ENCODE results near the gene DMAC2.

- TF ChIP-seq POLR2A (IDR thresholded peaks at IDR 0.05) (no peak), CTCF (IDR thresholded peaks at IDR 0.05) (no peak)
Measured at GRCh38 chr19:41435936-41436673, 3.6 kb downstream of the DMAC2 start.

Data from testis (tissue), 2 donors.